Neutrophil (primary cell): ENCODE measurements around the gene SLC22A12.

ENCODE experiments used
- H3K27ac ChIP-seq: fragments of 200-600 bp; sonication (generic); 2 replicates; pipeline ENCODE4 v1.5.1; 2016; ENCODE audit warnings: mild to moderate bottlenecking, moderate library complexity
- H3K27me3 ChIP-seq: fragments of 200-600 bp; sonication (generic); 2 replicates; pipeline ENCODE4 v1.6.0; 2016; ENCODE audit warnings: mild to moderate bottlenecking
- H3K36me3 ChIP-seq: fragments of 200-600 bp; sonication (generic); 2 replicates; pipeline ENCODE4 v1.5.1; 2017
- H3K4me1 ChIP-seq, 2 experiments: fragments of 200-600 bp in 1 of 2; sonication (generic) in 1 of 2; 1 replicate in 1 of 2; 2 replicates in 1 of 2; pipeline versions ENCODE4 v1.5.1 to v1.6.1; 2013 to 2016; ENCODE audit warnings: low read depth in 1 of 2, low read length in 1 of 2, mild to moderate bottlenecking in 1 of 2, moderate library complexity in 1 of 2; ENCODE audit not compliant: control insufficient read depth in 1 of 2, insufficient read depth in 1 of 2
- H3K4me3 ChIP-seq, 2 experiments: fragments of 200-600 bp in 1 of 2; sonication (generic) in 1 of 2; 1 replicate in 1 of 2; 2 replicates in 1 of 2; pipeline ENCODE4 v1.5.1; 2013 to 2016; ENCODE audit warnings: low read depth in 1 of 2, low read length in 1 of 2, mild to moderate bottlenecking in 1 of 2, moderate library complexity in 1 of 2
- H3K9me3 ChIP-seq: fragments of 200-600 bp; sonication (generic); 2 replicates; pipeline ENCODE4 v1.5.1; 2016
- TF ChIP-seq, protein P1 (sequence below): fragments of 200-600 bp; sonication (generic); IDR thresholded peaks from 2 replicates; pipeline ENCODE4 v1.5.1; 2016; ENCODE audit warnings: antibody characterized with exemption

Gene SLC22A12

GRCh38 chr11:64632654-64633053 is 41.6 kb downstream of the SLC22A12 start:
- Histone ChIP-seq H3K9me3 (no peaks in the 10 kb centered on the region), H3K36me3 (no peaks in the 10 kb centered on the region), H3K27ac (no peak overlapping the region), H3K4me3 (no peak overlapping the region), H3K4me1 (no peaks in the 10 kb centered on the region), H3K27me3 (peaks cover 4% of the 10 kb centered on the region)
- TF ChIP-seq, protein P1, sequence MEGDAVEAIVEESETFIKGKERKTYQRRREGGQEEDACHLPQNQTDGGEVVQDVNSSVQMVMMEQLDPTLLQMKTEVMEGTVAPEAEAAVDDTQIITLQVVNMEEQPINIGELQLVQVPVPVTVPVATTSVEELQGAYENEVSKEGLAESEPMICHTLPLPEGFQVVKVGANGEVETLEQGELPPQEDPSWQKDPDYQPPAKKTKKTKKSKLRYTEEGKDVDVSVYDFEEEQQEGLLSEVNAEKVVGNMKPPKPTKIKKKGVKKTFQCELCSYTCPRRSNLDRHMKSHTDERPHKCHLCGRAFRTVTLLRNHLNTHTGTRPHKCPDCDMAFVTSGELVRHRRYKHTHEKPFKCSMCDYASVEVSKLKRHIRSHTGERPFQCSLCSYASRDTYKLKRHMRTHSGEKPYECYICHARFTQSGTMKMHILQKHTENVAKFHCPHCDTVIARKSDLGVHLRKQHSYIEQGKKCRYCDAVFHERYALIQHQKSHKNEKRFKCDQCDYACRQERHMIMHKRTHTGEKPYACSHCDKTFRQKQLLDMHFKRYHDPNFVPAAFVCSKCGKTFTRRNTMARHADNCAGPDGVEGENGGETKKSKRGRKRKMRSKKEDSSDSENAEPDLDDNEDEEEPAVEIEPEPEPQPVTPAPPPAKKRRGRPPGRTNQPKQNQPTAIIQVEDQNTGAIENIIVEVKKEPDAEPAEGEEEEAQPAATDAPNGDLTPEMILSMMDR: no peak

- Histone ChIP-seq H3K9me3 (no peaks in the 10 kb centered on the region), H3K4me3 (no peak overlapping the region), H3K27ac (no peak overlapping the region), H3K4me1 (no peaks in the 10 kb centered on the region), H3K36me3 (no peaks in the 10 kb centered on the region), H3K27me3 (peaks cover 14% of the 10 kb centered on the region)
- TF ChIP-seq, protein P1: no peak
These were observed 42.6 kb downstream of the SLC22A12 start for GRCh38 chr11:64633555-64634159.

- no peaks in the 10 kb centered on the region for H3K4me1 ChIP-seq
These were observed 46.5 kb downstream of the SLC22A12 start for GRCh38 chr11:64637334-64638017.

DNA sequence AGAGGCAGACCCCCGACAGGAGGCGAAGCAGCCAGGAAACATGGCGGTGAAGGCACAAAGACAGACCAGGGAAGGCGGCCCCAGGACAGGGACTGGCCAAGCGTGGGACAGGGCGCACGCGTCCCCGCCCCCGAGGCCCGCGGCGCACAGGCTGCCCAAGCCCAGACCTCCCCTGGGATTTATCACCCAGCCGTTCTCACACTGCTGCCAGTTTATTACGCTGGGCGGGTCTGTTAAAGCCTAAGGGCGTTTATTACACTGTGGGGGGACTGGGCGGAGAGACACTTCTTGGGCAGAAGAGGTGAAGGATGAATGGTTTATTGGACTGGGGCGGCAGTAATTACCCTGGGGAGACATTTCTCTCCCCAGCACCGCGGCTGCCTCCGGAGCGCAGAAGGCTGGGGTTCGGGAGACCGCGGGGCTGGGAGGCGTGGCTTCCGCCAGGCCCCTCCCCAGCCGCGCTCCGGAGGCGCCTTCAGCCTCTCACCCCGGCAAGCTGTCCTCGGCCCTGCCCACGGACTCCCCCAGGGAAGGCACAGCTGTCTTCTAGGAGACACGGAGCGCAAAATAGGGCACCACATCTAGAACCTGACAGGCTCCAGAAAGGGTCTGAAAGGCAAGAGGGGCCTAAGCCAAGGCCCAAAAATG is 47.1 kb downstream of the SLC22A12 start:
- H3K4me3 ChIP-seq: no peak overlapping the region

More at GRCh38 chr11:64637334-64638017, 46.5 kb downstream of the SLC22A12 start:
- H3K36me3 ChIP-seq: no peaks in the 10 kb centered on the region
- no peak overlapping the region for H3K4me3 ChIP-seq
- TF ChIP-seq, protein P1: no peak
- peaks cover 53% of the 10 kb centered on the region for H3K27me3 ChIP-seq
- no peaks in the 10 kb centered on the region for H3K9me3 ChIP-seq
- H3K27ac ChIP-seq: no peak overlapping the region

DNA sequence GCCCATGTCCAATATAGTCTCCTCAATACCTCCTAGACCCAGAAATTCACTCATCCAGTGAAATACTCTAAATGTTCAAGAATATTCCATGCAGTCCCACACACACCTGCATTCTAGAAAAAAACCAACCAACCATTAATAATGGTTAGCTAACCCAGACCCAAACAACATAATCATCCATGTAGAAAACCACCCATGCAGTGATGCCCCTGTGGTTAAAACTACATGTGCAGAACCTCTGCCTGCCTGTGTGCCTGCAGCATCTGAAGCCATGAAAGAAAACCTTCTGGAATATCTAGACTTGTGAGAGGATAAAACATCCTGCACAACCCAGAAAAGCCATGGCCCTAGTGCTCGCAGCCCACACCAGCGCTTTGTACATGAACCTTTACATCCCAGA is 47.8 kb downstream of the SLC22A12 start:
- Histone ChIP-seq H3K27ac (no peak overlapping the region), H3K4me1 (peaks cover 0 to 9% of the 10 kb centered on the region in 2 experiments), H3K9me3 (no peaks in the 10 kb centered on the region), H3K36me3 (no peaks in the 10 kb centered on the region), H3K27me3 (peaks cover 66% of the 10 kb centered on the region), H3K4me3 (no peak overlapping the region)
- TF ChIP-seq, protein P1: no peak

More for the DNA sequence above, 47.1 kb downstream of the SLC22A12 start:
- no peak overlapping the region for H3K27ac ChIP-seq
- TF ChIP-seq, protein P1: no peak
- H3K9me3 ChIP-seq: no peaks in the 10 kb centered on the region
- no peaks in the 10 kb centered on the region for H3K36me3 ChIP-seq
- peaks cover 59% of the 10 kb centered on the region for H3K27me3 ChIP-seq
- H3K4me1 ChIP-seq: peaks cover 0 to 2% of the 10 kb centered on the region in 2 experiments
